Inflammatory macrophage treated with lipopolysaccharide for 1 hour (primary cell): ENCODE results near the gene HNRNPAB.
A peak's percentile ranks its signal among the peaks of the same experiment; 100 is the strongest.
"Not testable (repeated sequence)": the region's sequence is repeated elsewhere in the genome, so short reads cannot be mapped to it uniquely, and the experiment has no call there.

Experiments
- DNase-seq, 2 donors: peaks; one replicate each; pipeline ENCODE4 v3.0.0-alpha.2; 2020 to 2022

Gene HNRNPAB

GRCh38 chr5:178198151-178198550 lies 6.2 kb upstream of the HNRNPAB start:
- not testable (repeated sequence) for DNase-seq

- no peak for DNase-seq
Measured at GRCh38 chr5:178198706-178199105, 5.6 kb upstream of the HNRNPAB start.

- DNase-seq: no peak
Measured at GRCh38 chr5:178199581-178200434, 4.5 kb upstream of the HNRNPAB start.

DNA sequence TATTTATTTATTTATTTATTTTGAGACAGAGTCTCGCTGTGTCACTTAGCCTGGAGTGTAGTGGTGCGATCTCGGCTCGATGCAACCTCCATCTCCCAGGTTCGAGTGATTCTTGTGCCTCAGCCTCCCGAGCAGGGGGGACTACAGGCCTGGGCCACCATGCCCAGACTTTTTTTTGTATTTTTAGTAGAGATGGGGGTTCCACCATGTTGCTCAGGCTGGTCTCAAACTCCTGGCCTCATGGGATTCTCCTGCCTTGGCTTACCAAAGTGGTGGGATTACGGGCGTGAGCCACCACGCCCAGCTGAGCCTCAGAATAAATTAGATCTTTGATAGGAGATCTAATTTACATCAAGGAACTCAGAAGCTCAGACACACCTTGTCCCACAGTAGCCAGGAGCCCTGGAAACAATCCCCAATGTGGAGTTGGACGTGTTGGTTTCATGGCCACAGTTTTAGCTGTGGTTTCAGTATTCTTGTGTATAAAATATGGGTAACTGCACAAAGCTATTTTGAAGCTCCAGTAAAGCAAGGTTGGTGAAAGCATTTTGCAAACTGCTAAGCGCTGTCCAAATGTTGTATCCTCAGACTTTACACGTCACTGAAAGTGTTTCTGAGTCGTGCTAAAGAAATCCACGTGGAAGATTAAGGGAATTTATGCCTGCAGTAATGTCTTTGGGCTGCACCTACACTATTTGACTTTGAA lies 3.0 kb upstream of the HNRNPAB start:
- no peak for DNase-seq

DNA sequence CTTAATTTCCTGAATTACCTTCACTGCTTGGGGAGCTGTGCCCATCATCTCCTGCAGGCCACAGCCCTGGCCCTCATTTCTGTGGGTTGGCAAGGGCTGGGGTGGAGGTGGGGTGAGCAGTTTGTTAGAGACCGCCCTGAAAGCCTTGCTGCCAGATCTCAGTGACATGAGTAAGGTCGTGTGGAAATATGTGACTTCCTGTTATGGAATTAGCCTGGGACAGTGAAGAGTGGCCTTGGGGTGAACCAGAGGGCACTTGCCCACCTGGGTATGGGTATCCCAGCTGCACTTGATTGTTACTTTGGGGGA lies 2.5 kb upstream of the HNRNPAB start:
- peak; percentile 49 to 51 for DNase-seq

GRCh38 chr5:178202541-178202940 lies 1.8 kb upstream of the HNRNPAB start:
- DNase-seq: no peak

- DNase-seq: no peak
Measured at GRCh38 chr5:178203670-178204181, 607 bp upstream of the HNRNPAB start.

DNA sequence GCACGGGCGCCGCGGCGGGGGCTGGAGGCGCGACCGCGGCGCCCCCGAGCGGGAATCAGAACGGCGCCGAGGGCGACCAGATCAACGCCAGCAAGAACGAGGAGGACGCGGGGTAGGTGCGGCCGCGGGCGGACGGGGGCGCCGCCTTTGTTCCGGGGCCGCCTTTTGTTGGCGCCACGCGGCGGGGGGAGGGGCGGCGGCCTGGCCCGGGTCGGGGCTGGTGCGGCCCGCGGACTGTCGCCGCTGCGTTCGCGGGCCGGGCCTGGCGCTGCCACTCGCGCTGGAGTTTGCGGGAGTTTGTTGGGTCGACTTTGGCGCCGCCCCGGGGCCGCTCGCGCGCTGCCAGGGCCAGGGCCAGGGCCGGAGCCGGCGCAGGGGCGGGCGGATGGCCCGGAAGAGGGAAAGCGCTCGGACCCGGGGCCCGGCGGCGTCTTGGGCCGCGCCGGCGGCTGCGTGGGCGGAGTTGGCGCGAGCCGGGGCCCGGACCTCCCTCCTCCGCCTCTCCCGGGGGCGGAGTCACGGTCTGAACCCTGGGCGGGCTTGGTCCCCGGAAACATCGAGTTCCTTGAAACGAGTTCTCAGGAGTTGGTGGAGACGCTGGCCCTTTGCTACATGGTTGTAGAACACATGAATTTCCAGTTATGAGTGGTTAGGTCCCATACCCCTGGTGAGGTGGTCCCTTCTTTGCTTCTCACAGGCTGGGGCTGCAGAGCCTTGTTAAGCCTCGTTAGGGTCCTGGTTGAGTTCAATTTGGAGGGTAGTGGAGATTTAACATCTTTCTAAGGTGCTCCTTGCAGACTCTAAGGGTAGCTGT lies 809 bp downstream of the HNRNPAB start:
- DNase-seq: peak; percentile 60 to 79

- no peak for DNase-seq
Measured at GRCh38 chr5:178205749-178206047, 1.4 kb downstream of the HNRNPAB start.

- DNase-seq: no peak
Measured at GRCh38 chr5:178206166-178207101, 2.1 kb downstream of the HNRNPAB start.

GRCh38 chr5:178207183-178207916 lies 3.0 kb downstream of the HNRNPAB start:
- no peak for DNase-seq

- DNase-seq: no peak
Measured at GRCh38 chr5:178207917-178208280, 3.6 kb downstream of the HNRNPAB start.

- no peak for DNase-seq
Measured at GRCh38 chr5:178208540-178209227, 4.4 kb downstream of the HNRNPAB start.

DNA sequence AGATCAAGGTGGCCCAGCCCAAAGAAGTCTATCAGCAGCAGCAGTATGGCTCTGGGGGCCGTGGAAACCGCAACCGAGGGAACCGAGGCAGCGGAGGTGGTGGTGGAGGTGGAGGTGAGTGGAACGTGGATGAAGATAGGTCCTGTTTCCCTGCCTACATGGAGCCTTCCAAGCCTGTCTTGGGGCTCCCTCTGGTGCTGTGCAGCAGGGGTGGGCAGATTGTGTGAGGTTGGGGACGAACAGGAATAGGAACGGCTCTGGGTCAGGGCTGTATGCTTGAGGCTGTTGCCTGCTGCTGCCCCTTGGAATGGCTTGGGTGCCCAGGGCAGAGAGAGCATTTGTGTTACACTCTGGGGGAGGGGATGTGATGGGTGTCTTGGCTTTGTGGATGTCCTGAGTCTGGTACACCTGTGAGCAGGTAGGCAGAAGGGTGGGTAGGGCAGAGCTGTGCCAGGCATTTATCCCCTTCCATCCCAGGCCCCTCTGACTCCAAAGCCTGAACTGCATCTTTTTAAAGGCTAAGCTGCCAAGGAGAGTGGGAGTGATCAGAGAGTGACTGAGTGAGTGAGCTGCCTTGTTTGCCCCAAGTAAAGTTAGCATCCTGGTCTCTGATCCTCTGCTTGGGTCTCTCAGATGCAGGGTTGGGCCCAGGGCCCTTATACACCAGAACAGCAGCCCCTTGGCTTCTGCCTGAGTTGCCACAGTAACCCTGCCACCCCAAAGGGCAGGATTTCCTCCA lies 5.2 kb downstream of the HNRNPAB start:
- no peak for DNase-seq

- no peak for DNase-seq
Measured at GRCh38 chr5:178210073-178210535, 5.8 kb downstream of the HNRNPAB start.

GRCh38 chr5:178210686-178211085 lies 6.4 kb downstream of the HNRNPAB start:
- DNase-seq: no peak

DNA sequence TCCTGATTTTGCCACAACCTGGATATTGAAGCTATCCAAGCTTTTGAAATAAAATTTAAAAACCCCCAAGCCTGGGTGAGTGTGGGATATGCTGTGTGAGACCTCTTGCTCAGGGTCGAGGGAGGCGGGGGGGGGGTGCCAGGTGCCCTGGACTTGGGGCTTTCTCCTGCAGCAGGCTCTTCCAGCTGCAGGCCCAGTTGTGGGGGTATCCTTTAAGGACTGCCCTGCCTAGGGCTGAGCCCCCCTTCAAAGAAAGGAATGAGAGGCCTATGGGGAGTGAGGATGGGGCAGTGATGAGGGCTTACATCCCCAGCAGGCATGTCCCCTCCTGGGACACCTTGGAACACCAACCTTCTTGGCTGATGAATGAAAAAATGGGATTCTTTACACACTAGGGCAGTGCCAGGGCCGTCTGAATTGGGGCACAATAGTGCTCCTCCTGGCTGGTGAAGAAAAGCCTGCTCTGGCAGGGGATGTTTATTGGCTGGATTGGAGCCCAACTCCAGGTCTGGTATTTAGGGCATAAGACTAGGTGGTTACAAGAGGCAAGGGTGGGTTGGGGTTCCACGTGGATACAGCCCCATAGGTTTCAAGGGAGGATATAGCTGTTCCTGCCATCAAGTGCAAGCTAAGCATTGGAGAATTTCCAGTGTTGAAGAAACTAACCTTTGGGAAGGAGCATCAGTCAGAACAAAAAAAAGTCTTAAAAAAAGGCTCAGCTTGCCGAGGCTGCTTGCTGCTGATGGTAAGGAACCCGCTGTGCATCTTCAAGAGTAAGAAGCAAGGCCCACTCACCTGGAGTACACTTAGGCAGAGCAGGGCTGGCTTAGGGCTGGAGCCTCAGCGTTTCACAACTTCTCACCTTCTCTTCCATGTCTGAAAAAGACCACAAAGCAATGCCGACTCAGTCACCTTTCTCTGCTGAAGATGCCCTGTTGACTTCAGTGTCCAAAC lies 7.0 kb downstream of the HNRNPAB start:
- DNase-seq: no peak

GRCh38 chr5:178212241-178213002 lies 8.1 kb downstream of the HNRNPAB start:
- DNase-seq: no peak
